GM11168 (cell line): ENCODE results near the gene HLA-DPB1.
"Not testable (repeated sequence)": the region's sequence is repeated elsewhere in the genome, so short reads cannot be mapped to it uniquely, and the experiment has no call there.

ENCODE experiments used
- in situ Hi-C: fragments of 300-500 bp; cut with MboI; formaldehyde crosslinking; loops from one replicate; pipeline ENCODE4 v1.12.0; 2022; ENCODE audit warnings: low sequenced_read_pairs; ENCODE audit not compliant: unreplicated experiment

HLA-DPB1 gene

DNA sequence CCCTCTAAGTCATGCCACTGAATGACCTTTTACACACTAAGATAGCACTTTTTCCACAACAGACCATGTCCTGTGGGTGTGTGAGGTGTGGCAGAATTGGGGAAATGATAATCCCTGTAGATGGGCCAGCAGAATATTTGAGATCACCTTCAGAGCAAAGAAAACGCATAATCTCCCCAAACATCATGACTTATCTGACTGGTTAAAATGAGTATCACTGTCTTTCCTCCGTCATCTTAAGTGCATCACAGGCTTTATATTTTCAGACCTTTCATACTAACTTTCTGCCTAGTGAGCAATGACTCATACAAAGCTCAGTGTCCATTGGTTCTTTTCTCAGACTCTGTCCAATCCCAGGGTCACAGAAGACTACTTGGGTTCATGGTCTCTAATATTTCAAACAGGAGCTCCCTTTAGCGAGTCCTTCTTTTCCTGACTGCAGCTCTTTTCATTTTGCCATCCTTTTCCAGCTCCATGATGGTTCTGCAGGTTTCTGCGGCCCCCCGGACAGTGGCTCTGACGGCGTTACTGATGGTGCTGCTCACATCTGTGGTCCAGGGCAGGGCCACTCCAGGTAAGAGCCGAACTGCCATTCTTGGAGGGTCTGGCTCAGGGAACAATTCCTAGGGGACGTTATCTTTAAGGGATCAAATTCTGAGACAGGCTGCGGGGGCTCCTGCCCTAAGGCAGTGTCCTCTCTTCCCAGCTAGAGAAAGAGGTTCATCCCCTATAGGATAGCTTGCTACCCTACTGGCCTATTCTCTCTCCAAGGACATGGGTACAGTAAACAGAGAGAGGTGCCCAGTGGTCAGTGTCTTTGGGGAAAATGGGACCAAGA, at the start of gene HLA-DPB1:
Gene HLA-DPB1 (plus strand): TSS at position 423 of the 838 bp plus-strand sequence. CDS start 52 bp downstream, at position 475.
- in situ Hi-C loops, result no loop called here

DNA sequence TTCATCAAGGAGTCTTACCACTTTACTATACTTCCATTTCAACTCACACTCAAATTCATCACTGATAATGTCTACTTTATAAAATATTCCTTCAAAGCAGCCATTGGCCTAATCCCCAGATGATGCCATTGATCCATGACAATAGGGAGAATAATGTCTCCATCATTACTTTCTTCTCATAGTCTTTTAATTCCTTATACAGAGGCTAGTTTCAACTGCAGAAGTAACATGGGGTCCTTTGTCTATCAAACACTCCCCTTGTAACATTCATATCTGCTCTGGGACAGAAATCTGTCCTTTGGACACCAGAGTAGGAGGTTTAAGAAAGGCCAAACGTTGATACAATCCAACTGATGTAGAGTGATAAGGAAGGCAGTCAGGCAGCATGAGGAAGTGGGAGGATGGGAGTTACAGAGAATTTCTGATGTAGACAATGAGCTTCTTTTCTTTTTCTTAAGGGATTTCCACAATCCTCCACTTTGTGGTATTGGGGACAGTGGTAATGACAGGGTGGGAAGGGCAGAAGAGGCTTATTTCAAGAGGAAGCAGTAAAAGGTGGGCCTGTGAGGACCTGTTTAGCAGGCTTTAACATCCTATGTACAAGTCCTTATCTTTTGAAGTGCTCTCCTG, 47.5 kb upstream of the HLA-DPB1 start:
- in situ Hi-C loops, result no loop called here

DNA sequence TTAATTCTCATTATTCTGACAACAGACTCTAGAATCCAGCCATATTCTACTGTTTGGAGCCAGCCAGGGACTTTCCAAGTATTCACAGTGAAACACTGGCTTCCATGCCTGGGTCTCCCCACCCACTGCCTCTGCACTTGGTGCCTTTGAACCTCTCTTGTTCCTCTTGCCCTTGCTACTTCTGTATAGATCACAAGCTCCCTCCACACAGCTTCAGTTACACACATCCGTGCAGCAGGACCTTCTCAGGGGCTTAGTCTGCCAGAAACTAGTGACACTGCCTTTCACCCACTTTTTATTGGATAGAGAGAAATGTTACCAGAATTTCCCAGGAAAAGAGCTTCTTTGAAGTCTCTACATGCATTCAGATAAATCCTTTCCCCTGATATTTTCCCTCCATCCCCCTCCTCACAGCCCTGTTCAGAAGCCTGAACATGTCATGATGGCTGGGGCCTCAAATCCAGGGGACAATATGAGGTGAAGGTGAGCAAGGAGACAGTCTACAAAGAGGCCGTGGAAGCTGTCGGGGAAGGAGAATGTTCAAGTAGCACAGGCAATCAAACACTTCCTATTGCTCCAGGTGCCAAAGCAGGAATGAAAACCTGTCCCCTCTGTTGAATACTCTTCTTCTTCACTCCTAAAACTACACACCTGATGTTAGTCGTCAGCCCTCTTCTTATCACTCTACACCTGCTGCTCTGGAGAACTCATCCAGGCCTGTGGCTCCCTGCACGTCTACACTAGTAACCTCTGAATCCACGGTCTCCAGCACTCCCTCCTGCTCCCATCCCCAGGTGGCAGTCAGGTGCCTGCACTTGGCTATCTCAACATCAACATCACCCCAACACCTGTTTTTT, 46.2 kb upstream of the HLA-DPB1 start:
- in situ Hi-C loops, result no loop called here

DNA sequence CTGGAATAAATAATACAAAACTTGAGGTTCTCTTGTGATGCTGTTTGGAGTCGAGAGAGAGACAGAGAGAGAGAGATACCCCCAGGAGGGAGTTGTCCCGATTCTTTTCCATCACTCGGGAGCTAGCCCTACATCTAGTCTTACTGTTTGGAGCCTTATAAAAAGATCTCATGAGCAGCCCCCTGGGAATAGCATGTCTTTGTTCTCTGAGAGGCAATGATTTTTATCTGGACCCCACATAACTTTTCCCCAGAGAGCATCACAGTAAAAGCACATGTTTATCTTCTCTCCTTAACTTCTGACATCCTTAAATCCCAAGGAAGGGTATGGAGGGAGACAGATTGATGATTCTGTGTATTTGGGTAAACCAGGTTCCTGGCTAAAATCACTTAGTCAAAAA, 45.5 kb upstream of the HLA-DPB1 start:
- in situ Hi-C loops, result no loop called here

DNA sequence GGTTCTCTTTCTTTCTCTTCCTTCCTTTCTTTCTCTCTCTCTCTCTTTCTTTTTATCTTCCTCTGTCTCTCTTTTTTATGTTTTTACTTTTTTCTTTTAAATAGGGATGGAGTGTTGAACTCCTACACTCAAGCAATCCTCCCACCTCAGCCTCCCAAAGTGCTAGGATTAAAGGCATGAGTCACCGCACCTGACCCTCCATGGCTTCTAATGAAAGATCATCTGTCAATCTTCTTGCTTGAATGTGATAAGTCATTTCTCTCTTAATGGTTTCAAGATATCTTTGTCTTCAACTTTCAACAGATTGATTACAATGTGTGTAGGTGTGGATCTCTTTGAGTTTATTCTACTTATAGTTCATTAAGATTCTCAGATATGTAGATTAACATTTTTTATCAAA, 41.2 kb upstream of the HLA-DPB1 start:
- in situ Hi-C loops, result no loop called here

DNA sequence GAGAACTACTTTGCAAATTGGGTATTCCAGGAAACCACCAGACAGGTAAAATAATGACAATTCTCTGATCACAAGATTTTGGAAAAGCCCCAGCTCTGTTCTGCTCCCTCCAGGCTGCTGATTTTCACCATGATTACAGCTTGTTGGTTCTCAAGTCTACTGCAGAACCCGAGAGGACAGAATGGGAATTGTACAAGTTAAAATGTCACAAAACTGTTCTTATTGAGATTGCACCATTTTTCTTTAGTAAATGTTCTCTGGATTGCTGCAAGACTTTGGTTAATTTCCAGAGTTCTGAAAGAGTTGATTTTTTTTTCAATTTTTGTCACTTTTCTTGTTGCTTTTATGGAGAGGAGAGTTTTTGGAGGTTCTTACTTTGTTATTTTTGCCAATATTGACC, 39.3 kb upstream of the HLA-DPB1 start:
- in situ Hi-C loops, result no loop called here

DNA sequence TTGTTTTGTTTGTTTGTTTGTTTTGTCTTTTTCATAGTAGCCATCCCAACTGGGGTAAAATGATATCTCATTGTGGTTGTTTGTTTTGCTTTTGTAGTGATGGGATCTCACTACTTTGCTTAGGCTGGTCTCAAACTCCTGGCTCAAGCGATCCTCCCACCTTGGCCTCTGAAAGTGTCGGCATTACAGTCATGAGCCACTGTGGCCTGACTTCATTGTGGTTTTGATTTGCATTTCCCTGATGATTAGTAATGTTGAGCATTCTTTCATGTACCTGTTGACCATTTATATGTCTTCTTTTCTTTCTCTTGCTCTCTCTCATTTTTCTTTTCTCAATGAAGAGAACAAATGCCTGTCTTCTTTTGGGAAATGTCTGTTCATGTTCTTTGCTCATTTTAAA, 35.6 kb upstream of the HLA-DPB1 start:
- in situ Hi-C loops, result no loop called here

DNA sequence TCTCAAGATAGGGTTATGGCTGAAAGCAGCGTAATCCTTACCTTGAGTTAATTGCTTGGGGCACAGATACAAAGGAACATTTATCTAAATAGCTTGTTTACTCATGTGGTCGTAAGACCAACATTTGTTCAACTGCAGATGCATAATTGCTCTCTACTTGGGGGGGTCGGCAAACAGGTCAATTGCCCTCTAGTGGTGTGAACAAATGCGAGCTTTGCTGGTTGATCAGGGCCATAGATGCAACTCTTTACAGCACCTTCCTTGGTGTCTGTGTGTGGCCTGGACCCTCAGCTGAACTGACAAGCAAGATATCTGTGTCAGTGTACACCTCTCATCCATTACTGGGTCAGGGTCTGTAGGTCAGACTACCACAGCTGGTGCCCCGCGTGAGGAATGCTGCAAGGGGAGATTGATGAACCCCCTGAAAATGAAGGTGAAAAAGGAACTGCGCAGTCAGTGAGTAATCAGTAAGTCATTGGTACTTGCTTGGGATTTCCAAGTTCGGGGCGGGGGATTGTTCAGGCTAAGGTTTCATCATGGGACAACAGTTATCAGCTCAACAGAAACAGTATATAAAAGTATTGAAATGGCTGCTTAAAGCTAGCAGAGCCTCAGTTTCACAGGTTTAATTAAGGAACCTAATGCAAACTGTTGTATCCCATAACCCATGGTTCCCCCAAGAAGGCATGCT, 26.3 kb upstream of the HLA-DPB1 start:
- in situ Hi-C loops, result no loop called here

DNA sequence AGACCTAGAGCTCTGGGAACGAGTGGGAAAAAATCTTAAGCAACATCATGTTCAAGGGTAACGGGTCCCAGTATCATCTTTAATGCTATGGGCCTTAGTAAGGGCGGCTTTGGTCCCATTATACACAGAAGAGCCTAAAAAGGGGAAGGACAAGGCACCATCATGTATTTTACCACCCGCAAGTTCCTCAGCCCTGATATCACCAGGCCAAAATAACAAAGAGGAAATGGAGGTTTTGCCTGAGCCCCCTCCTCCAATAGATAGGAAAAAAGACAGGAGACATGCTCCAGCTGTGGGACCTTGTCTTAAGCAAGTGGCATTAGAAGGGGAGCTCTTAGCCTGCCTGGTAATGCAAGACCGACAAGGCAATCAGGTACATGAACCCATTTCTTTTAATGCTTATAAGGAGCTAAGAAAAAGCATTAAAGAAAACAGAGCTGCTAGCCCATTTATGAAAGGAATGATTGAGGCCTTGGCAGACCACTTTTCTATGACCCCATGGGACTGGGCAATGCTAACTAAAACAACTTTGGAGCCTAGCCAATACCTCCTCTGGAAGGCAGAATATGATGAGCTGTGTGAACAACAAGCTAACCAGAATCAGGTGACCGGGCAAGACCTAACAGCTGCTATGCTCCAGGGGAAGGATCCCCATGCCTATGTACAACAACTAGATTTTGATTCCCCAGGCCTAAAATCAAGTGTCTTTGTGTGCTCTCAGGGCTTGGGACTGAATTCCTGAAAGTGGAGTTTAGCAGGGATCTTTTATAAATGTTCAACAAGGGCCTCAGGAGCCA, 25.6 kb upstream of the HLA-DPB1 start:
- in situ Hi-C loops, result no loop called here

DNA sequence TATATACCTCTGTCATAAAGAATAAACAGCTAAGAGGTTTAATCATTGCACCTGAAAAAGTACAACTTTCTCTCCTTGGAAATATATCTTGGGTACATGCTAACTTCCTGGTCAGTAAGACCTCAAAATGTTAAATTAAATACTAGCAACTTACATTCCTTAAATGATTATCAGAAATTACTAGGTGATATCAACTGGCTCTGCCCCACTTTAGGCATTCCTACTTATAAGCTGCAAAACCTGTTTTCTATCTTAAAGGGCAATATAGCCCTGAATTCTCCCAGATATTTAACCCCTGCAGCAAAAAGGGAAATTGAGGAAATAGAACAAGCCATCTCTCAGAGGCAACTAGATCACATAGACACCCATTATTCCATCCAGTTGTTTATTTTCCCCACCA, 23.2 kb upstream of the HLA-DPB1 start:
- in situ Hi-C loops, result no loop called here

DNA sequence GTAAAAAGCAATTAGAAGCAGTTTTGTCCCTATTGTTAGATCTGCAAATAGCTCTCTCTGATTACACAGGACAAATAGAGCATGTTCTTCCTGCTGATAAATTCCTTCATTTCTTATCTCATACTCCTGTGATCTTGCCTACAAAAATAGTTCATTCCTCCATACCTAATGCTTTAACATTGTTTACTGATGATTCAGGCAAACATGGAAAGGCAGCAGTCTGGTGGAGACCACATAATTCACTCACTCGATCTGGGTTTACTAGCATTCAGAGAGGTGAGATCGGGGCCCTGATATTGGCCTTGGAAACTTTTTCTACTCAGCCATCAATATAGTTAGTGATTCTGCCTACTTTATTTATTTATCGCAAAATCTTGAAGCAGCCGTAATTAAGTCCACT, 22.6 kb upstream of the HLA-DPB1 start:
- in situ Hi-C loops, result no loop called here

DNA sequence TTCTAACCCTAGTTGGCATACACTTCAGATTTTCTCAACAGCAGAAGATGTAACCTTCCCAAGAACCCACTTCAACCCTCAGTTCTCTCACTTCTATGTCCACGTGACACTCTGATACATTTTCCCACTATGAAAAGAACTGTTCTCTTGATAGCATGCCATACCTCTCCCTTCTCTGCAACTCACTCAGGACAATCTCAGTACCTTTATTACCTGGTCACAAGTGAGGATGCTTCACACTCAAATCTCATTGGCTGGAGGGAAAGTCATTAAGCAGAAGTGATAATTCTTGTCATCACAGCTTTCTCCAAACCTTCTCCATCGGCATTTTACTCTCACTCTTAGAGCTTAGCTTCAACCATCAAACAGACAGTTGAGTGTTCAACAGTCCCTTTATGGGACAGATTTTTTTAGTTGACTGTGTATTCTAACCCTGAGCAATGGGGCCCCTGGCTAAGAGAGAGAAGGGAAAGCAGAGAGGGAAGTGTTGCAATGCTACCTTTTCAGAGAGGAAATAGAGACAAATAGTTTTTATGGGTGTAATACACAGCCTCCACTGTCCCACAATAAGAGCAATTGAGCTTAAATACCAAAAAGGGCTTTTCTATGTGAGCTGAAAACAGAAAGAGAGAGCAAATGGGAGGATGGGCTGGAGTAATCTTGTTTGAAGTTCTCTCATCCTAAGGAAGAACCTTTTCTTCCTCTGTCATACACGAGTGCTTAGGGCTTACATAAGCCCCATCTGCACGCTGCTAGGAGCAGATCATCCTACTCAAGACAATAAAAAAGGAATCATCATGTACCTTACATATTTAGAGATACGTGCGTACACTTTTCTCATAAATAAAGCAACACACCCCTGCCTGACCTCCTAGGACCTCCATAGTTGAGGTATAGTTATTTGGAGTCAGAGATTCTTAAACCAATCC, 18.3 kb upstream of the HLA-DPB1 start:
- in situ Hi-C loops, result no loop called here

DNA sequence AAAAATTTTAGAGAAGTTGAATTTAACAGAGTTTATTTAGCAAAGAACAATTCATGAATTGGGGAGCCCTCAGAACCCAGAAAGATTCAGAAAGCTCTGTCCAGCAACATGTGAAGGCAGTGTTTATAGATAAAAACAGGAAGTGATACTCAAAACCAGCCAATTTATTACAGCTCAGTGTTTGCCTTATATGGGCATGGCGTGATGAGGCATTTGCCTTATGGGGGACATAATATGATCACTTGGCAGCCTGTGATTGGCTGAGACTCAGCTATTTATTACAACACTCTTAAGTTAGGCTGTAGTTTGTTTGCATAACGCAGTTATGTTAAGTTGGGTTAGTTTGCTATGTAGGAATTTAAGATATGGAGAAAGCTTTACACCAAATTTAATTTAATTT, 13.8 kb upstream of the HLA-DPB1 start:
- in situ Hi-C loops, result no loop called here

DNA sequence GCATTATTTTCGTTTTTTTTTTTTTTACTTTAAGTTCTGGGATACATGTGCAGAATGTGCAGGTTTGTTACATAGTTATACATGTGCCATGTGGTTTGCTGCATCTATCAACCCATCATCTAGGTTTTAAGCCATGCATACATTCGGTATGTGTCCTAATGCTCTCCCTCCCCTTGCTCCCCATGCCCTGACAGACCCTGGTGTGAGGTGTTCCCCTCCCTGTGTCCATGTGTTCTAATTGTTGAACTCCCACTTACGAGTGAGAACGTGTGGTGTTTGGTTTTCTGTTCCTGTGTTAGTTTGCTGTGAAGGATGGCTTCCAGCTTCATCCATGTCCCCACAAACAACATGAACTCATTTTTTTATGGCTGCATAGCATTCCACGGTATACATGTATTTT, 12.4 kb upstream of the HLA-DPB1 start:
- in situ Hi-C loops, result not testable (repeated sequence)

DNA sequence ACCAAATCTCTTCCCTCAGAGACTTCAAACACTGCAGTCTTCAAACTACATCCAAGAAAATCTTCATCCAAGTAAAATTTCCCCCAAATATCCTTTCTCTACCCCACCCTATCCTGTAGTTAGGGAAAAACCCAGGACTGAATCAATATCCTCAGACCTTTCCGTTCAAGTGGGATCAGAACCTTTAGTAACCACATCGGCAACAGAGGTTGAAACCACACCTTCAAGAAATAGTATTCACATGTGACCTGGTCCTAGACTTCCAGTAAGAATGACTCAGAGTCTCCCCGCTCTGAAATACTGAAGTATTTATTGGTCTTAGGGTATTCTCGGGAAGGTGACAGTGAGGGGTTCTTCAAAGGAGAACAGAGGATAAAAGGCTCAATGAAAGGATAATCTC, 11.1 kb upstream of the HLA-DPB1 start:
- in situ Hi-C loops, result no loop called here

DNA sequence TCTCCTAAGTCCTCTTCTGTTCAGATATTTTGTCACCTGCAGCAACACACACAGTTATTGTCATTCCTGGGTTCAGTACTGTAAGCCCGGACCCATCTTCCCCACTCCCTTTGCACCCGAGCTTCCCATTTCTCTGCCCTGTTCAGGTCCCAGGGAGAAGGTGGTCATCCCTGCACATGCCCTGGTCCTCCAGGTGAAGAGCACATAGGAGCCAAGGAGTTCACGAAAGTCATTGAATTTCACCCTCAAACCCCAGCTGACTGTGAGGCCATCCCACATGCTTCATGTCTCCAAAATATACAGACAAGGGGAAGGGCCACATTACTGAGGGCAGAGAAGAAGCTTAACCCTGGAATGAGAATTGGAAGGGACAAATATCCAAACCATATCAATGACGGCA, 10.5 kb upstream of the HLA-DPB1 start:
- in situ Hi-C loops, result no loop called here

DNA sequence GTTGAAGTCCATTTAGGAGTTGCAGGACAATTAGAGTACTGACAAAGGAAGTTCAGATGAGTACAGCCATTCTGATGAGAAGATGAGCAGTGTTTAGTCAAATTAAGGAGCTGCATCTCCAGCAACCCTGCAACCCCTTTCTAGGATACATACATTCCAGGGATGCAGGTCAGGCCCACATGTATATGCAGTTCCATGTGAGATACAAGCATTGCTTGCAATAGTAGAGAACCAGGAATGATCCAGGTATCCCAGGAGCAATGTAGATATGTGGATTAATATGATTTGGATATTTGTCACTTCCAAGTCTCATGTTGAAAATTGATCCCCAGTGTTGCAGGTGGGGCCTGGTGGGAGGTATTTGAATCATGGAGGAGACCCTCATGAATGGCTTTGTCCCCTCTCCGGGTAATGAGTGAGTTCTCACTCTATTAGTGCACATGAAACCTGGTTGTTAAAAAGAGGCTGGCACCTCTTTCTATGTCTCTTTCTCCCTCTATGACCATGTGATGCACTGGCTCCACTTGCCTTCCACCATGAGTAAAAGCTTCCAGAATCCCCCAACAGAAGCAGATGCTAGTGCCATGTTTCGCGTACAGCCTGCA, 8.8 kb upstream of the HLA-DPB1 start:
- in situ Hi-C loops, result no loop called here

DNA sequence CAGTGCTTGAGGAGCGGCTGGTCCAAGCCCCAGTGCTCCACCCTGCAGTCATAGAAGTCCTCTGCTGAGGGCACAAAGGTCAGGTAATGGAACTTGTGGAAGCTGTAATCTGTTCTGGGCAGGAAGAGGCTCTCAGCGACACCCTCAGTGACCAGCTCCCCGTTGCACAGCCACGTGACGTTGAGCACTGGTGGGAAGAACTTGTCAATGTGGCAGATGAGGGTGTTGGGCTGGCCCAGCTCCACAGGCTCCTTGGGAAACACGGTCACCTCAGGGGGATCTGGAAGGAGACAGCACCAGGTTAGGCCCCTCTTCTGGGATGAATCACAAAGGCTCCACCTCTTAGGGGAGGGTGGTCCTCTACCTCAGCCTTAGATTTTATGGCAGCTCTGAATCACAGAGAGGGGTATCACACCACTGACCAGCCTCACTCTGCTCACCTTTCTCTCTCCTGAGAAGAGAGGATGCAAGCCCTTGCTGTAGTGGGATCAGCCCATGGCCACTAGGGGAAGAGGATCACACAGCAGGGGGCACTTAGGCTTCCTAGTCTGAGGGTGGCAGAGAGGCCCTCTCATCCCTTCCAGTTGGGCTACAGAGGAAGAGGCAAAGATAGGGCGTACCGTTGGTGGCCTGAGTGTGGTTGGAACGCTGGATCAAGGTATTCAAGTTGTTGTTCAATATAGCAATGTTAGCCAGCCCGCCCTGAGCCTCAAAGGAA, 6.6 kb upstream of the HLA-DPB1 start:
- in situ Hi-C loops, result no loop called here
